ENCODE results near the gene GREB1.

DNA sequence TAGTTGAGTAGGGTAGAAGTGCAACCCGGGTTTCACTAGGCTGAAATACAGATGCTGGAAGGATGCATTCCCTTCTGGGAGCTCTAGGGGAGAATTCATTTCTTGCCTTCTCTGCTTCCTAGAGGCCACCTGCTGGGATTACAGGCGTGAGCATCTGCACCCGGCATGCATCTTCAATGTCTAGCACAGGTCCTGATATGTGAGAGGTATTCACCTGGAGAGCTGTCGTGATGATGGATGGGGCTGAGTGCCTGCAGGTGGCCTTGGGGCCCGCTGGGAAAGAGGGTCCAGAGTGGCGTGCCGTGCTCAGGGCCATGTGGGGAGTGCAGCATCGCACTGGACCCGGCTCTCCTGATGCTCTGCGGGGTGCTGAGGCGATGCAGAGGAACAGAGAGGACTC, 142.8 kb downstream of the GREB1 start:
- no peak for TF ChIP-seq CTCF (tag by site-specific recombination; IDR thresholded peaks at IDR 0.05)
- TF ChIP-seq ZNF311 (tag by site-specific recombination; IDR thresholded peaks at IDR 0.05; ENCODE audit: borderline replicate concordance): no peak
- no peak for TF ChIP-seq RBAK (tag by site-specific recombination; IDR thresholded peaks at IDR 0.05)
- TF ChIP-seq ZNF214 (tag by site-specific recombination; IDR thresholded peaks at IDR 0.05; ENCODE audit: borderline replicate concordance): no peak
- TF ChIP-seq, protein P1, sequence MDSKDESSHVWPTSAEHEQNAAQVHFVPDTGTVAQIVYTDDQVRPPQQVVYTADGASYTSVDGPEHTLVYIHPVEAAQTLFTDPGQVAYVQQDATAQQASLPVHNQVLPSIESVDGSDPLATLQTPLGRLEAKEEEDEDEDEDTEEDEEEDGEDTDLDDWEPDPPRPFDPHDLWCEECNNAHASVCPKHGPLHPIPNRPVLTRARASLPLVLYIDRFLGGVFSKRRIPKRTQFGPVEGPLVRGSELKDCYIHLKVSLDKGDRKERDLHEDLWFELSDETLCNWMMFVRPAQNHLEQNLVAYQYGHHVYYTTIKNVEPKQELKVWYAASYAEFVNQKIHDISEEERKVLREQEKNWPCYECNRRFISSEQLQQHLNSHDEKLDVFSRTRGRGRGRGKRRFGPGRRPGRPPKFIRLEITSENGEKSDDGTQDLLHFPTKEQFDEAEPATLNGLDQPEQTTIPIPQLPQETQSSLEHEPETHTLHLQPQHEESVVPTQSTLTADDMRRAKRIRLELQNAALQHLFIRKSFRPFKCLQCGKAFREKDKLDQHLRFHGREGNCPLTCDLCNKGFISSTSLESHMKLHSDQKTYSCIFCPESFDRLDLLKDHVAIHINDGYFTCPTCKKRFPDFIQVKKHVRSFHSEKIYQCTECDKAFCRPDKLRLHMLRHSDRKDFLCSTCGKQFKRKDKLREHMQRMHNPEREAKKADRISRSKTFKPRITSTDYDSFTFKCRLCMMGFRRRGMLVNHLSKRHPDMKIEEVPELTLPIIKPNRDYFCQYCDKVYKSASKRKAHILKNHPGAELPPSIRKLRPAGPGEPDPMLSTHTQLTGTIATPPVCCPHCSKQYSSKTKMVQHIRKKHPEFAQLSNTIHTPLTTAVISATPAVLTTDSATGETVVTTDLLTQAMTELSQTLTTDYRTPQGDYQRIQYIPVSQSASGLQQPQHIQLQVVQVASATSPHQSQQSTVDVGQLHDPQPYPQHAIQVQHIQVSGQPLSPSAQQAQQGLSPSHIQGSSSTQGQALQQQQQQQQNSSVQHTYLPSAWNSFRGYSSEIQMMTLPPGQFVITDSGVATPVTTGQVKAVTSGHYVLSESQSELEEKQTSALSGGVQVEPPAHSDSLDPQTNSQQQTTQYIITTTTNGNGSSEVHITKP (tag by site-specific recombination; IDR thresholded peaks at IDR 0.05): no peak
- no peak for TF ChIP-seq WT1 (tag by site-specific recombination; IDR thresholded peaks at IDR 0.05)
- TF ChIP-seq REST (tag by site-specific recombination; IDR thresholded peaks at IDR 0.05): no peak
- TF ChIP-seq, protein P2, sequence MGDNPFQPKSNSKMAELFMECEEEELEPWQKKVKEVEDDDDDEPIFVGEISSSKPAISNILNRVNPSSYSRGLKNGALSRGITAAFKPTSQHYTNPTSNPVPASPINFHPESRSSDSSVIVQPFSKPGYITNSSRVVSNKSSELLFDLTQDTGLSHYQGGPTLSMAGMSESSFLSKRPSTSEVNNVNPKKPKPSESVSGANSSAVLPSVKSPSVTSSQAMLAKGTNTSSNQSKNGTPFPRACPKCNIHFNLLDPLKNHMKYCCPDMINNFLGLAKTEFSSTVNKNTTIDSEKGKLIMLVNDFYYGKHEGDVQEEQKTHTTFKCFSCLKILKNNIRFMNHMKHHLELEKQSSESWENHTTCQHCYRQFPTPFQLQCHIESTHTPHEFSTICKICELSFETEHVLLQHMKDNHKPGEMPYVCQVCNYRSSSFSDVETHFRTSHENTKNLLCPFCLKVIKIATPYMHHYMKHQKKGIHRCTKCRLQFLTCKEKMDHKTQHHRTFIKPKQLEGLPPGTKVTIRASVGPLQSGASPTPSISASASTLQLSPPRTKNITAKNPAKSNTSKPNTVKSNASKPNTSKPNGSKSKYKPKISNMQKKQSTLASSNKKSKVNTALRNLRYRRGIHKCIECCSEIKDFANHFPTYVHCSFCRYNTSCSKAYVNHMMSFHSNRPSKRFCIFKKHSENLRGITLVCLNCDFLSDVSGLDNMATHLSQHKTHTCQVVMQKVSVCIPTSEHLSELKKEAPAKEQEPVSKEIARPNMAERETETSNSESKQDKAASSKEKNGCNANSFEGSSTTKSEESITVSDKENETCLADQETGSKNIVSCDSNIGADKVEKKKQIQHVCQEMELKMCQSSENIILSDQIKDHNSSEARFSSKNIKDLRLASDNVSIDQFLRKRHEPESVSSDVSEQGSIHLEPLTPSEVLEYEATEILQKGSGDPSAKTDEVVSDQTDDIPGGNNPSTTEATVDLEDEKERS (tag by site-specific recombination; IDR thresholded peaks at IDR 0.05): no peak
- no peak for TF ChIP-seq ZNF449 (tag by site-specific recombination; IDR thresholded peaks at IDR 0.05)
- no peak for TF ChIP-seq ZNF561 (tag by site-specific recombination; IDR thresholded peaks at IDR 0.05; ENCODE audit: borderline replicate concordance)
- no peak for TF ChIP-seq ZNF791 (tag by site-specific recombination; IDR thresholded peaks at IDR 0.05)
- TF ChIP-seq ZNF624 (tag by site-specific recombination; IDR thresholded peaks at IDR 0.05): no peak
